Vagina (tissue), 2 donors: Measurements from ENCODE around the gene ALKAL2. TPM values are rescaled to one million over a fixed set of nuclear protein-coding genes. Genes with fewer than 3 reads are reported as not detected.
"Not testable (repeated sequence)": the region's sequence is repeated elsewhere in the genome, so short reads cannot be mapped to it uniquely, and the experiment has no call there.

ENCODE experiments used
- DNase-seq, 2 donors: peaks; one replicate each; pipeline ENCODE4 v3.0.0-alpha.2; 2017; ENCODE audit errors: extremely low spot score in 2 of 2
- H3K27ac ChIP-seq: fragments of 200-600 bp; sonication (generic); one replicate; pipeline ENCODE4 v1.5.1; 2019
- H3K27me3 ChIP-seq: fragments of 200-600 bp; sonication (generic); one replicate; pipeline ENCODE4 v1.5.1; 2019
- H3K36me3 ChIP-seq, 2 donors: fragments of 200-600 bp; sonication (generic); one replicate each; pipeline ENCODE4 v1.5.1; 2017 to 2019
- H3K4me1 ChIP-seq: fragments of 200-600 bp; sonication (generic); one replicate; pipeline ENCODE4 v1.5.1; 2019
- H3K4me3 ChIP-seq, 2 donors: fragments of 200-600 bp; sonication (generic); 1 replicate in 1 of 2; 2 replicates in 1 of 2; pipeline ENCODE4 v1.5.1; 2016 to 2019
- H3K9me3 ChIP-seq: fragments of 200-600 bp; sonication (generic); one replicate; pipeline ENCODE4 v1.5.1; 2019
- CTCF ChIP-seq, 3 experiments: fragments of 450-650 bp in 2 of 3; fragments of 200-600 bp in 1 of 3; sonication (generic) in 1 of 3; IDR thresholded peaks; one replicate each; pipeline ENCODE4 v1.5.1; 2017 to 2019; ENCODE audit warnings: antibody characterized with exemption in 3 of 3, mild to moderate bottlenecking in 2 of 3, moderate library complexity in 2 of 3
- POLR2A ChIP-seq, 2 donors: fragments of 450-650 bp; IDR thresholded peaks; one replicate each; pipeline ENCODE4 v1.6.1; 2017; ENCODE audit warnings: antibody characterized with exemption in 2 of 2, mild to moderate bottlenecking in 2 of 2, moderate library complexity in 2 of 2
- POLR2AphosphoS5 ChIP-seq, 2 donors: sonication (generic); formaldehyde crosslinking; IDR thresholded peaks; one replicate each; pipeline ENCODE4 v1.9.0; 2017; ENCODE audit warnings: antibody characterized with exemption in 2 of 2, mild to moderate bottlenecking in 2 of 2, low read depth in 1 of 2; ENCODE audit not compliant: insufficient read depth in 1 of 2
- intact Hi-C: fragments of 100-400 bp; cut with DNase I; formaldehyde crosslinking; loops from one replicate; pipeline ENCODE4 v1.15.1; 2023
- total RNA-seq: library from RNA; depleted of rRNA; stranded (reverse); fragments of >200 nt; gene quantifications from one replicate; pipeline ENCODE4 v1.2.3, GENCODE V29; 2016

ALKAL2 gene
- total RNA-seq, 1 donor from 2014 or later: 17.4 TPM

- no peaks in the 10 kb centered on the region for H3K27me3 ChIP-seq
- no peaks in the 10 kb centered on the region for H3K4me1 ChIP-seq
- no peak overlapping the region for H3K4me3 ChIP-seq
- no peak for DNase-seq
- H3K27ac ChIP-seq: no peak overlapping the region
- TF ChIP-seq POLR2AphosphoS5 (IDR thresholded peaks at IDR 0.05; ENCODE audit: insufficient read depth in 1 of 2, low read depth in 1 of 2) (no peak), CTCF (IDR thresholded peaks at IDR 0.05) (no peak)
- H3K36me3 ChIP-seq: no peaks in the 10 kb centered on the region
- H3K9me3 ChIP-seq: no peaks in the 10 kb centered on the region
- intact Hi-C loops: no loop called here
These were observed 28.5 kb upstream of the ALKAL2 start for GRCh38 chr2:316381-316780.

DNA sequence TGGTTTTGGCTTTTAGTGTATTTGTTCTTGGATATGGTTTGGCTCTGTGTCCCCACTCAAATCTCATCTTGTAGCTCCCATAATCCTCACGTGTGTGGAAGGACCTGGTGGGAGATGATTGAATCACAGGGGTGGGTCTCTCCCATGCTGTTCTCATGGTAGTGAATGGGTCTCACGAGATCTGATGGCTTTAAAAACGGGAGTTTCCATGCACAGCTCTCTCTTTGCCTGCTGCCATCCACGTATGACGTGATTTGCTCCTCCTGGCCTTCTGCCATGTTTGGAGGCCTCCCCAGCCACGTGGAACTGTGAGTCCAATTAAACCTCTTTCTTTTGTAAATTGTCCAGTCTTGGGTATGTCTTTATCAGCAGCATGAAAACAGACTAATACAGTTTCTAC is 28.0 kb upstream of the ALKAL2 start:
- intact Hi-C loops, DNase-seq, H3K4me3 ChIP-seq, H3K36me3 ChIP-seq, H3K4me1 ChIP-seq, H3K9me3 ChIP-seq, H3K27me3 ChIP-seq, H3K27ac ChIP-seq: not testable (repeated sequence)

DNA sequence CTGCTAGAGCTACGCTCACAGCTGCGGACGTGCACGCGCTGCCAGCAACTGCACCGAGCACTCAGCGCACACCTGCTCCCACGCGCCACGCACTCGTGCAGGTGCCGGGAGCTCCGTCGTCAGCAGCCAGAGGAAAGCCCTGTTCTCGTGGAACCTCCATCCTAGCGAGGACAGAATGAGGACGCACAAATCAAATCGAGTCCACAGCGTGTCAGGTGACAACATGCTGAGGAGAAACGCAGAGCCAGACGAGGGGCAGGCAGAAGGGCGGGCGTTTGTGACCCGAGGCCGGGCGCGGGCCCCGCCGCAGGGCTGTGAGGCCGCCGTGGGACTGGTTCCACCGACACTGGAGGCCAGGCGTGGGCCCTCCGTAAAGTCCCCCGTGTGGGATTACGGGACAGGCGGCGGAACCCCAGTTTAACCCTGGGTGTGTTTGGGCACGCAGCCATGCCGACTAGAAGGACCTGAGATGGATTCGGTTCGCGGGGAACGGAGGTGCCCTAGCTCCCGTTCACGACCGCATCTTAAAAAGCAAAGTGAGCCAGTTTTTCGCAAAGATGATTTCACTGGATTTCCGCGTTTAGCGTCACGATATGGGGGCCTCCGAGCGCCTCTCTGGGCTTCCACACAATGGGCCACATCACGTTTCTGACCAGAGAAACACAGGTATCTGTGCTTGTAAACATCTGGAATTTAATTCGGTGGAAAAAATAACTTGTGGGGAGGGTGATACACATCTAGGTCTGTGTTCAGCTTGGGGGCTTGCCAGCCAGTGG is 26.9 kb upstream of the ALKAL2 start:
- no peaks in the 10 kb centered on the region for H3K9me3 ChIP-seq
- no peaks in the 10 kb centered on the region for H3K4me1 ChIP-seq
- intact Hi-C loops: no loop called here
- no peak overlapping the region for H3K4me3 ChIP-seq
- H3K27me3 ChIP-seq: no peaks in the 10 kb centered on the region
- no peak for DNase-seq
- TF ChIP-seq POLR2A (IDR thresholded peaks at IDR 0.05) (no peak), CTCF (IDR thresholded peaks at IDR 0.05) (no peak), POLR2AphosphoS5 (IDR thresholded peaks at IDR 0.05; ENCODE audit: insufficient read depth in 1 of 2, low read depth in 1 of 2) (no peak)
- H3K27ac ChIP-seq: no peak overlapping the region
- H3K36me3 ChIP-seq: no peaks in the 10 kb centered on the region

- Histone ChIP-seq H3K36me3 (no peaks in the 10 kb centered on the region), H3K4me1 (no peaks in the 10 kb centered on the region), H3K4me3 (no peak overlapping the region), H3K27me3 (no peaks in the 10 kb centered on the region), H3K9me3 (no peaks in the 10 kb centered on the region), H3K27ac (no peak overlapping the region)
- DNase-seq: no peak
- intact Hi-C loops: no loop called here
- TF ChIP-seq POLR2A (IDR thresholded peaks at IDR 0.05) (no peak), POLR2AphosphoS5 (IDR thresholded peaks at IDR 0.05; ENCODE audit: insufficient read depth in 1 of 2, low read depth in 1 of 2) (no peak), CTCF (IDR thresholded peaks at IDR 0.05) (no peak)
These were observed 26.1 kb upstream of the ALKAL2 start for GRCh38 chr2:313991-314390.

GRCh38 chr2:310994-311393 is 23.1 kb upstream of the ALKAL2 start:
- Histone ChIP-seq H3K27ac (no peak overlapping the region), H3K36me3 (no peaks in the 10 kb centered on the region), H3K4me1 (no peaks in the 10 kb centered on the region), H3K27me3 (no peaks in the 10 kb centered on the region), H3K4me3 (no peak overlapping the region), H3K9me3 (no peaks in the 10 kb centered on the region)
- intact Hi-C loops: no loop called here
- no peak for TF ChIP-seq POLR2AphosphoS5 (IDR thresholded peaks at IDR 0.05; ENCODE audit: insufficient read depth in 1 of 2, low read depth in 1 of 2)
- no peak for TF ChIP-seq POLR2A (IDR thresholded peaks at IDR 0.05)
- TF ChIP-seq CTCF (IDR thresholded peaks at IDR 0.05): no peak
- DNase-seq: no peak
